ENCODE data around the gene TBC1D1.

The TBC1D1 gene

GRCh38 chr4:37890801-37891259, at the start of gene TBC1D1:
Gene TBC1D1 (plus strand): TSS chr4:37891084. CDS start chr4:37902096, 11,012 bp downstream.
- DNase-seq (ENCODE audit: insufficient read length, low spot score) (peak; percentile 25), FAIRE-seq (no peak)
- TF ChIP-seq POLR2A (IDR thresholded peaks at IDR 0.05; ENCODE audit: low read depth, low read length): no peak

- no peak for FAIRE-seq
- no peak for DNase-seq (ENCODE audit: insufficient read length, low spot score)
- no peak for TF ChIP-seq POLR2A (IDR thresholded peaks at IDR 0.05; ENCODE audit: low read depth, low read length)
These were observed 46.7 kb upstream of the TBC1D1 start for GRCh38 chr4:37844204-37844603.

- DNase-seq (ENCODE audit: insufficient read length, low spot score): no peak
- TF ChIP-seq POLR2A (IDR thresholded peaks at IDR 0.05; ENCODE audit: low read depth, low read length): no peak
- no peak for FAIRE-seq
These were observed 45.7 kb upstream of the TBC1D1 start for GRCh38 chr4:37845201-37845600.

- no peak for TF ChIP-seq POLR2A (IDR thresholded peaks at IDR 0.05; ENCODE audit: low read depth, low read length)
- FAIRE-seq (no peak), DNase-seq (ENCODE audit: insufficient read length, low spot score) (no peak)
These were observed 43.5 kb upstream of the TBC1D1 start for GRCh38 chr4:37847311-37847884.

- no peak for FAIRE-seq
- no peak for DNase-seq (ENCODE audit: insufficient read length, low spot score)
- no peak for TF ChIP-seq POLR2A (IDR thresholded peaks at IDR 0.05; ENCODE audit: low read depth, low read length)
These were observed 38.5 kb upstream of the TBC1D1 start for GRCh38 chr4:37852376-37852775.

- TF ChIP-seq POLR2A (IDR thresholded peaks at IDR 0.05; ENCODE audit: low read depth, low read length): no peak
- FAIRE-seq: no peak
- DNase-seq (ENCODE audit: insufficient read length, low spot score): no peak
These were observed 32.8 kb upstream of the TBC1D1 start for GRCh38 chr4:37858112-37858511.

- no peak for FAIRE-seq
- DNase-seq (ENCODE audit: insufficient read length, low spot score): no peak
- TF ChIP-seq POLR2A (IDR thresholded peaks at IDR 0.05; ENCODE audit: low read depth, low read length): no peak
These were observed 32.0 kb upstream of the TBC1D1 start for GRCh38 chr4:37858872-37859271.

GRCh38 chr4:37860266-37860665, 30.6 kb upstream of the TBC1D1 start:
- DNase-seq (ENCODE audit: insufficient read length, low spot score) (no peak), FAIRE-seq (no peak)
- no peak for TF ChIP-seq POLR2A (IDR thresholded peaks at IDR 0.05; ENCODE audit: low read depth, low read length)

- DNase-seq (ENCODE audit: insufficient read length, low spot score) (no peak), FAIRE-seq (no peak)
- TF ChIP-seq POLR2A (IDR thresholded peaks at IDR 0.05; ENCODE audit: low read depth, low read length): no peak
These were observed 27.9 kb upstream of the TBC1D1 start for GRCh38 chr4:37862961-37863360.

GRCh38 chr4:37864786-37865185, 26.1 kb upstream of the TBC1D1 start:
- FAIRE-seq (no peak), DNase-seq (ENCODE audit: insufficient read length, low spot score) (no peak)
- no peak for TF ChIP-seq POLR2A (IDR thresholded peaks at IDR 0.05; ENCODE audit: low read depth, low read length)

GRCh38 chr4:37865450-37865849, 25.4 kb upstream of the TBC1D1 start:
- no peak for FAIRE-seq
- DNase-seq (ENCODE audit: insufficient read length, low spot score): no peak
- TF ChIP-seq POLR2A (IDR thresholded peaks at IDR 0.05; ENCODE audit: low read depth, low read length): no peak

- no peak for FAIRE-seq
- no peak for TF ChIP-seq POLR2A (IDR thresholded peaks at IDR 0.05; ENCODE audit: low read depth, low read length)
These were observed 23.8 kb upstream of the TBC1D1 start for GRCh38 chr4:37867102-37867501.

GRCh38 chr4:37868238-37868637, 22.6 kb upstream of the TBC1D1 start:
- FAIRE-seq: no peak
- no peak for DNase-seq (ENCODE audit: insufficient read length, low spot score)

More at GRCh38 chr4:37867102-37867501, 23.8 kb upstream of the TBC1D1 start:
- DNase-seq (ENCODE audit: insufficient read length, low spot score): no peak

GRCh38 chr4:37872310-37872988, 18.4 kb upstream of the TBC1D1 start:
- no peak for TF ChIP-seq POLR2A (IDR thresholded peaks at IDR 0.05; ENCODE audit: low read depth, low read length)
- FAIRE-seq (no peak), DNase-seq (ENCODE audit: insufficient read length, low spot score) (no peak)

More at GRCh38 chr4:37868238-37868637, 22.6 kb upstream of the TBC1D1 start:
- no peak for TF ChIP-seq POLR2A (IDR thresholded peaks at IDR 0.05; ENCODE audit: low read depth, low read length)

- TF ChIP-seq POLR2A (IDR thresholded peaks at IDR 0.05; ENCODE audit: low read depth, low read length): no peak
- FAIRE-seq: no peak
- DNase-seq (ENCODE audit: insufficient read length, low spot score): no peak
These were observed 17.5 kb upstream of the TBC1D1 start for GRCh38 chr4:37873386-37873785.
